ENCODE results near the gene KRTAP2-1.
"Not testable (repeated sequence)": the region's sequence is repeated elsewhere in the genome, so short reads cannot be mapped to it uniquely, and the experiment has no call there.

KRTAP2-1 gene, protein sequence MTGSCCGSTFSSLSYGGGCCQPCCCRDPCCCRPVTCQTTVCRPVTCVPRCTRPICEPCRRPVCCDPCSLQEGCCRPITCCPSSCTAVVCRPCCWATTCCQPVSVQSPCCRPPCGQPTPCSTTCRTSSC

GRCh38 chr17:41046735-41047465, at the start of gene KRTAP2-1:
Gene KRTAP2-1 (minus strand): TSS chr17:41047316. CDS start chr17:41047267, 49 bp downstream.
- DNase-seq (ENCODE audit: low read depth in 2 of 2): not testable (repeated sequence)

GRCh38 chr17:41096055-41096454, 48.9 kb upstream of the KRTAP2-1 start:
- no peak for DNase-seq (ENCODE audit: low read depth in 2 of 2)

GRCh38 chr17:41088760-41089352, 41.7 kb upstream of the KRTAP2-1 start:
- not testable (repeated sequence) for DNase-seq (ENCODE audit: low read depth in 2 of 2)

DNA sequence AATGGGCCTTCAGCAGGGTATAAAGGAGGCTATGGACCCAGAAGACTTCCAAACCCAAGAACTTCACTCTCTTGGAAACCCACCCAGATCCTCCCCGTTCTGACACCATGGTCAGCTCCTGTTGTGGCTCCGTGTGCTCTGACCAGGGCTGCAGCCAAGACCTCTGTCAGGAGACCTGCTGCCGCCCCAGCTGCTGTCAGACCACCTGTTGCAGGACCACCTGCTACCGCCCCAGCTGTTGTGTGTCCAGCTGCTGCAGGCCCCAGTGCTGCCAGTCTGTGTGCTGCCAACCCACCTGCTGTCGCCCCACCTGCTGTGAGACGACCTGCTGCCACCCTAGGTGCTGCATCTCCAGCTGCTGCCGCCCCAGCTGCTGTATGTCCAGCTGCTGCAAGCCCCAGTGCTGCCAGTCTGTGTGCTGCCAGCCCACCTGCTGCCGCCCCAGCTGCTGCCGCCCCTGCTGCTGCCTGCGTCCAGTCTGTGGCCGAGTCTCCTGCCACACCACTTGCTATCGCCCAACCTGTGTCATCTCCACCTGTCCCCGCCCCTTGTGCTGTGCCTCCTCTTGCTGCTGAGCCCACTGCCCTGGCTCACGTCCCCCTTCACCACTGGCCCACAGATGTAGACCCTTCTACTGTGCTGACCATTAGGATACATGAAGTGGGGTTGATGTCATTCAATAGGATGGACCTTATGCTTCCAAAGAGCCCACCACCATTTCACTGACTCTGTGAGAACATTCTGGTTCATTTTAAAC, 37.2 kb upstream of the KRTAP2-1 start, which contains the start of gene KRTAP4-7:
KRTAP4-7 (plus strand) TSS at position 51 of the 757 bp plus-strand sequence; CDS start at position 108, 57 bp downstream.
- DNase-seq (ENCODE audit: low read depth in 2 of 2): not testable (repeated sequence)

DNA sequence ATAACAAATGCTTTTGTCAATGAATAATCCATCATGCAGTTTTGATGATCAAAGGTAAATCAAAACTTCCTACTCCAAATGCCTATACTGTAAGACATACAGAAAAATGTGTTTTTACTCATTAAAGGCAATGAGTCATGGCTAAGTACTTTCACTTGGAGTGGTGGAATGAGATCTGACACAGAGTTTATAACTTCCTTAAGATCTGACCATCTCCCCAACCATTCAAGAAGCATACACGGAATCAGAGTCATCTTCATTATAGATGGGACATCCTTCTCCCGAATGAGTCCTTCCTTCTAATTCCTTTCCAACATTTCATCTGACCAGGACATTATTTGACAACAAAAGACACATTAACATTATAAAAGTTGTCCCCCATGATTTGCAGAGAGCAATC, 36.3 kb upstream of the KRTAP2-1 start:
- peak in 1 of 2 experiments; percentile 51 for DNase-seq (ENCODE audit: low read depth in 2 of 2)

GRCh38 chr17:41082626-41083025, 35.5 kb upstream of the KRTAP2-1 start:
- DNase-seq (ENCODE audit: low read depth in 2 of 2): no peak

GRCh38 chr17:41076788-41077187, 29.7 kb upstream of the KRTAP2-1 start:
- no peak for DNase-seq (ENCODE audit: low read depth in 2 of 2)

GRCh38 chr17:41073676-41074075, 26.6 kb upstream of the KRTAP2-1 start:
- DNase-seq (ENCODE audit: low read depth in 2 of 2): no peak

DNA sequence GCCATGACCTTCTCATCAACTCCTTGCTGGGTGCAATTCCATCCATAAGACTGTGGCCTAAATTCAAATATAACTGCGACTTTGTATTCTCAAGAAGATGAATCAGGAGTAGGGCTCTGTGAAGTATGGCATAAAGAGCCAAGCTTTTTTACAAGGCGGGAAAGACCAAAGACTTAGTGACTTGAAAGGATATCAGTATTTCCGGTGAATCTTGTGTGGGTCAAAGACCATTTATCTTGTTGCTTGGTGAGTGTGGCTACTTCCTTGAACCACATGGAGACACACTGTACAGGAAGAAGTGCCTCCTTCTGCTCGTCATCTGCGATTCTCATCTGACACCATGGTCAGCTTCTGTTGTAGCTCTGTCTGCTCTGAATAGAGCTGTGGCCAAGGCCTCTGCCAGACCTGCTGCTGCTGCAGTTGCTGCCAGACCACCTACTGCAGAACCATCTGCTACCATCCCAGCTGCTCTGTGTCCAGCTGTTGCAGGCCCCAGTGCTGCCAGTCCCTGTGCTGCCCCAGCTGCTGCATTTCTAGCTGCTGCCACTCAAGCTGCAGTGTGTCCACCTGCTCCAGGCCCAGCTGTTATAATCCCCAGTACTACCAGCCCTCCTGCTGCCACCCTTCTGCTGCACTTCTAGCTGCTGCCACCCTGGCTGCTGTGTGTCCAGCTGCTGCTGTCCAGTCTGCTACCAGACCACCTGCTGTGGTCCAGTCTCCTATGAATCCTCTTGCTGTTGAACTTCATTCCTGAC, 24.7 kb upstream of the KRTAP2-1 start:
- DNase-seq (ENCODE audit: low read depth in 2 of 2): no peak

DNA sequence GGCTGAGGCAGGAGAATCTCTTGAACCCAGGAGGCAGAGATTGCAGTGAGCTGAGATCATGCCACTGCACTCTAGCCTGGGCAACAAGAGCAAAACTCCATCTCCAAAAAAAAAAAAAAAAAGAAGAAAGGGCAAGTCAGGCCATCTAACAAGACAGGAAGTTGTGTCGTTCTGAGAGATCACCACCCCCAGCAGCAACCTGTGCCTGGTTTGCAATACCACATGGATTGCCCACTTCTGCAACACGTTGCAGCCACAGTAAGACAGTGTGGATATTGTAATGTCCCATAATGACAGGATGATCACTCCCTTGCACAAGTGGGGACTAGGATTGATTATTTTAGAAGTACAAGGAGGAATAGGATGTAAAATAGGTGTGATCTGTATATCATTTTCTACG, 21.9 kb upstream of the KRTAP2-1 start:
- no peak for DNase-seq (ENCODE audit: low read depth in 2 of 2)

DNA sequence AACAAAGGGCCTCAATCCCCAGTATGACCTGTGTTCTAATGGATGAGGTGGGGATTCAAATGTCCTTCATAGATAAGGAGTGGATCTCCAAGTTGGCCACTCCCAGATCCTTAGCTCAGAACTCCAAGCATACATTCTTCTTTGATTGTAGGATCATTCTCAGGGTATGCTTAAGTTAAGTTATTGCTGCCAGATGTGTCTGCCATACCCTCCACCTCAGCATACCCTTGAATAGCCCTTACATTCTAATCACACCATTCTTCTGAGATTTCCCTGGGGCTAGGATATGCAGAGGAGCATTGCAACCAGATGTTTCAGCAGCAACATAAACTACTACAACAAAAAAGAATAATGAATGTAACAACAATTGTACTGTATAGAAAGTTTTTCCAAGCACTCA, 20.2 kb upstream of the KRTAP2-1 start:
- peak; percentile 86 to 87 for DNase-seq (ENCODE audit: low read depth in 2 of 2)

GRCh38 chr17:41065829-41066624, 18.9 kb upstream of the KRTAP2-1 start, which contains the start of gene KRTAP2-4:
Gene KRTAP2-4 (minus strand): TSS chr17:41065879. CDS start chr17:41065845, 34 bp downstream.
- peak; percentile 71 to 72 for DNase-seq (ENCODE audit: low read depth in 2 of 2)

DNA sequence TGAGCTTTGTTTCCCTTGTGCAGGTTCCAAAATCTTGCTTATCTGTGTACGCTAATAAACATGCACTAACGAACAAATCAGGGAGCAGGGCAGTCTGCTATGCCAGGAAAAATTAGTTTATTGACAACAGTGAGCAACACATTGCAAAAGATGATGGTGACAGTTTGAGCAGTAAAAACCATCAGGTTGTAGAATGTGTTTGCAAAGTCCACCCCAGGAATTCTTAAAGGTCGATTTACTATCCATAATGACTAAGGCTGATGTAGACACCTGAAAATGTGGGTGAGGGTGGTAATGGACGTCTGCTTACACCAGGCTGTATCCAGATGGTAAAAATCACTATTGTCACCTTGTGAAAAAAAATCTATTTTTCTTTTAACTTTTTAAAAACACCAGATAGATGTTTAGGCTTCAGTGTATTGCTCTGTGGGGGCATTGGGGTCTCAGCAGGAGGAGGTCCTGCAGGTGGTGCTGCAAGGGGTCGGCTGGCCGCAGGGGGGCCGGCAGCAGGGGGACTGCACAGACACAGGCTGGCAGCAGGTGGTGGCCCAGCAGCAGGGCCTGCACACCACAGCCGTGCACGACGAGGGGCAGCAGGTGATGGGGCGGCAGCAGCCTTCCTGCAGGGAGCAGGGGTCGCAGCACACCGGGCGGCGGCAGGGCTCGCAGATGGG, 18.0 kb upstream of the KRTAP2-1 start:
- not testable (repeated sequence) for DNase-seq (ENCODE audit: low read depth in 2 of 2)

- DNase-seq (ENCODE audit: low read depth in 2 of 2): no peak
These were observed 17.2 kb upstream of the KRTAP2-1 start for GRCh38 chr17:41064301-41064700.

- DNase-seq (ENCODE audit: low read depth in 2 of 2): no peak
These were observed 16.3 kb upstream of the KRTAP2-1 start for GRCh38 chr17:41063449-41063848.

- peak; percentile 97 to 98 for DNase-seq (ENCODE audit: low read depth in 2 of 2)
These were observed 14.8 kb upstream of the KRTAP2-1 start for GRCh38 chr17:41061964-41062363.

GRCh38 chr17:41060052-41060604, 13.0 kb upstream of the KRTAP2-1 start, which contains the start of gene KRTAP2-3:
Gene KRTAP2-3 (minus strand): TSS chr17:41060114. CDS start chr17:41060050, 64 bp downstream.
- peak; percentile 91 to 92 for DNase-seq (ENCODE audit: low read depth in 2 of 2)

DNA sequence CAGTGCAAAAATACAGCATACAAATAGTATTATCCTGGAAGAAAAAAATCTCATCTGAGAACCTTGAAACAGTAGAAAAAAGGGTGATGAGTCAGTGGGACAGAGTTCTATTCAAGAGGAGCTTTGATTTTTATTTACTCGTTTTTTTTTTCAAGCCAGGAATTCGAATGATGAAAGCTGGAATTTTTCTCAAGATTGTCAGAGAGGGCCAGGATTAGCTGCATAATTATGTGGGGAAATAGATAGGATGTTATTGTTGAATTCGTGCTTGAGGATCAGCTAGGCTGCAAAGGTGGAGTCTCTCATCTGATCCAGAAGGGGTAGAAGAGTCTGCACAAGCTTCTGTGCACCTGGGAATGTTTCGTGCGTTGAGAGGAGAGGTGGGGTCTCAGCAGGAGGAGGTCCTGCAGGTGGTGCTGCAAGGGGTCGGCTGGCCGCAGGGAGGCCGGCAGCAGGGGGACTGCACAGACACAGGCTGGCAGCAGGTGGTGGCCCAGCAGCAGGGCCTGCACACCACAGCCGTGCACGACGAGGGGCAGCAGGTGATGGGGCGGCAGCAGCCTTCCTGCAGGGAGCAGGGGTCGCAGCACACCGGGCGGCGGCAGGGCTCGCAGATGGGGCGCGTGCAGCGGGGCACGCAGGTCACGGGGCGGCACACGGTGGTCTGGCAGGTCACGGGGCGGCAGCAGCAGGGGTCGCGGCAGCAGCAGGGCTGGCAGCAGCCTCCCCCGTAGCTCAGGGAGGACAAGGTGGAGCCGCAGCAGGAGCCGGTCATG, 12.3 kb upstream of the KRTAP2-1 start:
- DNase-seq (ENCODE audit: low read depth in 2 of 2): peak; percentile 93

DNA sequence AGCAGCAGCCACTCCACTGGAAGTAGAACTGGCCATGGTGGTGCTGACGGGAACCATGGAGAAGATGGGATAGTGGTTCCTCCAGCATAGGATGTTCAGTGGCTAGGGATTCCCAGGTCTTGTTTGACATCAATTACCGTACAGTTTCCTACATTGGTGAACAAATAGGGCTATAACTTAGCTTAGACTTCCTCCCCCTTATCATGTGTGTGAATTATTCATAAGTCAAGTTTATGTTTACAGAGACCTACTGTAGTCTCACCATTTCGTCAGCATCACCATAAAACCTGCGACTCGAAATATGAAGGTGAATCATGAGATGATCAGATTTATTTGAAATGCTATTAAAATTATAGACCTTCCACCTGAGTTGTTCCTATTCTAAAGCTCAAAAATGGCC, 11.6 kb upstream of the KRTAP2-1 start:
- DNase-seq (ENCODE audit: low read depth in 2 of 2): no peak
